GM12872 (cell line): Measurements from ENCODE around the gene VIPAS39.

Source experiments
- CTCF ChIP-seq: IDR thresholded peaks from 3 replicates; pipeline ENCODE4 v1.5.1; 2011; ENCODE audit warnings: low read depth, mild to moderate bottlenecking, low read length, moderate library complexity; ENCODE audit not compliant: insufficient read depth

Gene VIPAS39

GRCh38 chr14:77495334-77495733 lies 37.9 kb upstream of the VIPAS39 start:
- TF ChIP-seq CTCF, result no peak

GRCh38 chr14:77491056-77491455 lies 33.7 kb upstream of the VIPAS39 start:
- TF ChIP-seq CTCF, result no peak

GRCh38 chr14:77490347-77490986 lies 33.1 kb upstream of the VIPAS39 start:
- no peak for TF ChIP-seq CTCF

GRCh38 chr14:77489041-77489440 lies 31.6 kb upstream of the VIPAS39 start:
- TF ChIP-seq CTCF, result no peak

- no peak for TF ChIP-seq CTCF
Observed at GRCh38 chr14:77488558-77488957, 31.2 kb upstream of the VIPAS39 start.

GRCh38 chr14:77485901-77486678 lies 28.7 kb upstream of the VIPAS39 start:
- TF ChIP-seq CTCF, result no peak

GRCh38 chr14:77485256-77485655 lies 27.9 kb upstream of the VIPAS39 start:
- no peak for TF ChIP-seq CTCF
